Cardiac fibroblast (primary cell): ENCODE results near the gene DSCAML1.

Source experiments
- DNase-seq, 2 donors: peaks; one replicate each; pipeline versions ENCODE4 v3.0.0 to v3.0.0-alpha.2; 2010; ENCODE audit warnings: low read depth in 2 of 2
- H3K4me3 ChIP-seq, 2 donors: replicated peaks in 1 of 2; 1 replicate in 1 of 2; 2 replicates in 1 of 2; pipeline ENCODE4 v1.5.1; 2011; ENCODE audit warnings: low read depth in 2 of 2, low read length in 2 of 2, mild to moderate bottlenecking in 2 of 2, moderate library complexity in 1 of 2
- TF ChIP-seq, protein P1 (sequence below): IDR thresholded peaks from one replicate; pipeline ENCODE4 v1.5.1; 2011; ENCODE audit warnings: low read depth, mild to moderate bottlenecking, low read length, inconsistent platforms

Gene DSCAML1

DNA sequence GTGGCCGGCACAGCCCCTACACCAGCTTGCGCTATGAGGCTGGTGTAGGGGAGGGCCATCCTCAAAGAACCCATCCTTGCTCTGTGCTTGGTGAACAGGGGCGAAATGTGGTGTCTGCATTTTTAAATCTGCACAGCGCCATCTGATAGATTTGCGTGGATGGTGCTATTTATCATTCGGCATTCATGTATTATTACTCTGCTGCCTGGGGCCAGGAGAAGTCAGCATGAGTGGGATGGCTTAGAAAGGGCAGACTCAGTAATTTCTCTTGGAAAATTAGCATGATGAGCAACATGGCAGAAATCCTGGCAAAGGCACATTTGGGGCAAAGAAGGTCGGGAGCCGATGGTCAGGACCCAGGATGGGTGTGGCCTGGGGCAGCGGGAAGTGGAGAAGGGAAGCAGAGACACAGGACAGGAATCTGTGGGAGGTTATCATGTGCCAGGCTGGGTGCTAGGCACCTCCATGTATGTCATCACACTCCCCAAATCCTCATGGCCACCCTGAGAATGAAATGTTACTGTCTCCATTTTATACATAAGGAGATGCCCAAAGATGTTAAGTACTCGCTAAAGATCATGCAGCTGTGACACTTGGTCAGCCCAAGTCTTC, 320.4 kb downstream of the DSCAML1 start:
- no peak for DNase-seq
- H3K4me3 ChIP-seq = no peak overlapping the region
- TF ChIP-seq, protein P1, sequence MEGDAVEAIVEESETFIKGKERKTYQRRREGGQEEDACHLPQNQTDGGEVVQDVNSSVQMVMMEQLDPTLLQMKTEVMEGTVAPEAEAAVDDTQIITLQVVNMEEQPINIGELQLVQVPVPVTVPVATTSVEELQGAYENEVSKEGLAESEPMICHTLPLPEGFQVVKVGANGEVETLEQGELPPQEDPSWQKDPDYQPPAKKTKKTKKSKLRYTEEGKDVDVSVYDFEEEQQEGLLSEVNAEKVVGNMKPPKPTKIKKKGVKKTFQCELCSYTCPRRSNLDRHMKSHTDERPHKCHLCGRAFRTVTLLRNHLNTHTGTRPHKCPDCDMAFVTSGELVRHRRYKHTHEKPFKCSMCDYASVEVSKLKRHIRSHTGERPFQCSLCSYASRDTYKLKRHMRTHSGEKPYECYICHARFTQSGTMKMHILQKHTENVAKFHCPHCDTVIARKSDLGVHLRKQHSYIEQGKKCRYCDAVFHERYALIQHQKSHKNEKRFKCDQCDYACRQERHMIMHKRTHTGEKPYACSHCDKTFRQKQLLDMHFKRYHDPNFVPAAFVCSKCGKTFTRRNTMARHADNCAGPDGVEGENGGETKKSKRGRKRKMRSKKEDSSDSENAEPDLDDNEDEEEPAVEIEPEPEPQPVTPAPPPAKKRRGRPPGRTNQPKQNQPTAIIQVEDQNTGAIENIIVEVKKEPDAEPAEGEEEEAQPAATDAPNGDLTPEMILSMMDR = no peak

- H3K4me3 ChIP-seq = no peak overlapping the region
- DNase-seq = no peak
- TF ChIP-seq, protein P1 = no peak
Measured at GRCh38 chr11:117475716-117476530, 321.1 kb downstream of the DSCAML1 start.

- DNase-seq = no peak
- TF ChIP-seq, protein P1 = no peak
- H3K4me3 ChIP-seq = no peak overlapping the region
Measured at GRCh38 chr11:117473481-117474091, 323.4 kb downstream of the DSCAML1 start.

DNA sequence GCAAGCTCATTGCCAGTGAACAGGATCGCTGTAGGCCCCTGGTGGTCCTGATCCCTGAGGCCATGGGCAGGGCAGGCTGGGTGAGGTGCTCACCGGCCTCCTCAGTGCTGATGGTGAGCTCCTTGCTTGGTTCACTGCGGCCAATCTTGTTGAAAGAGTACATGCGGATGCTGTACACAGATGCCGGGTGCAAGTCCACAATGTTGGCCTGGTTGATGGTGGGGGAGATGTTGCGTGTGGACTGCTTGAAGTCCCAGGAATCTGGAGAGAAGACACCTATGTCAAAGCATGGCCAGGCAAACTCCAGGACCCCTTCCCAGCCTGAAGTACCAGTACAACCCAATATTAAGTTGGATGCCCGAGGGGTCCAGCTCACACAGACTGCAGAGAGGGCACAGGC, 325.2 kb downstream of the DSCAML1 start:
- no peak for DNase-seq
- no peak overlapping the region for H3K4me3 ChIP-seq
- TF ChIP-seq, protein P1 = no peak

GRCh38 chr11:117470576-117470975, 326.4 kb downstream of the DSCAML1 start:
- DNase-seq = no peak
- no peak overlapping the region for H3K4me3 ChIP-seq
- TF ChIP-seq, protein P1 = no peak

GRCh38 chr11:117468888-117469287, 328.1 kb downstream of the DSCAML1 start:
- no peak overlapping the region for H3K4me3 ChIP-seq
- DNase-seq = no peak
- TF ChIP-seq, protein P1 = no peak
